Astrocyte (in vitro differentiated cells and primary cell): ENCODE measurements around the gene CDH22. TPM values are rescaled to one million over a fixed set of nuclear protein-coding genes. Genes with fewer than 3 reads are reported as not detected.

Experiments used
- DNase-seq: peaks from one replicate; pipeline ENCODE4 v3.0.0-alpha.2; 2010; ENCODE audit warnings: low read depth
- FAIRE-seq: peaks from 2 replicates; lab custom pipeline; 2011; peaks lifted over from hg19 to GRCh38; lab: Jason Lieb, UNC
- H2AFZ ChIP-seq: 2 replicates; pipeline ENCODE4 v1.6.0; 2012; ENCODE audit warnings: low read depth, low read length, inconsistent platforms
- H3K27ac ChIP-seq: 2 replicates; pipeline ENCODE4 v1.5.1; 2011; ENCODE audit warnings: low read depth, low read length, inconsistent platforms
- H3K27me3 ChIP-seq: 2 replicates; pipeline ENCODE4 v1.6.0; 2011; ENCODE audit warnings: low read length, inconsistent platforms; ENCODE audit not compliant: insufficient read depth
- H3K36me3 ChIP-seq: 2 replicates; pipeline ENCODE4 v1.5.1; 2011; ENCODE audit warnings: low read length, inconsistent platforms; ENCODE audit not compliant: insufficient read depth
- H3K4me1 ChIP-seq: 2 replicates; pipeline ENCODE4 v1.5.1; 2011; ENCODE audit warnings: low read length, inconsistent platforms; ENCODE audit not compliant: insufficient read depth
- H3K4me2 ChIP-seq: 2 replicates; pipeline ENCODE4 v1.6.0; 2012; ENCODE audit warnings: low read length, inconsistent platforms
- H3K4me3 ChIP-seq: 2 replicates; pipeline ENCODE4 v1.5.1; 2011; ENCODE audit warnings: low read depth, mild to moderate bottlenecking, low read length, inconsistent platforms; ENCODE audit not compliant: insufficient read depth
- H3K79me2 ChIP-seq: 2 replicates; pipeline ENCODE4 v1.6.0; 2012; ENCODE audit warnings: mild to moderate bottlenecking, low read length, inconsistent platforms; ENCODE audit not compliant: insufficient read depth
- H3K9ac ChIP-seq: 2 replicates; pipeline ENCODE4 v1.6.0; 2012; ENCODE audit warnings: mild to moderate bottlenecking, low read length, inconsistent platforms
- H3K9me3 ChIP-seq: 2 replicates; pipeline ENCODE4 v1.5.1; 2012; ENCODE audit warnings: low read depth, mild to moderate bottlenecking, low read length, inconsistent platforms; ENCODE audit not compliant: insufficient read depth
- H4K20me1 ChIP-seq: 2 replicates; pipeline ENCODE4 v1.6.0; 2012; ENCODE audit warnings: low read length, inconsistent platforms; ENCODE audit not compliant: insufficient read depth
- H3K27ac Mint-ChIP-seq: one replicate; pipeline ENCODE4 v1.8.0; 2021; ENCODE audit warnings: mild to moderate bottlenecking, mixed read lengths; ENCODE audit not compliant: unreplicated experiment
- H3K27me3 Mint-ChIP-seq: one replicate; pipeline ENCODE4 v1.8.0; 2021; ENCODE audit warnings: low read depth, mixed read lengths; ENCODE audit not compliant: unreplicated experiment
- H3K36me3 Mint-ChIP-seq: one replicate; pipeline ENCODE4 v1.8.0; 2021; ENCODE audit warnings: low read depth, mixed read lengths; ENCODE audit not compliant: unreplicated experiment
- H3K4me1 Mint-ChIP-seq: one replicate; pipeline ENCODE4 v1.8.0; 2021; ENCODE audit warnings: low read depth, mixed read lengths; ENCODE audit not compliant: unreplicated experiment
- H3K4me3 Mint-ChIP-seq: one replicate; pipeline ENCODE4 v1.8.0; 2021; ENCODE audit warnings: mild to moderate bottlenecking, moderate library complexity, mixed read lengths; ENCODE audit not compliant: unreplicated experiment
- H3K9me3 Mint-ChIP-seq: one replicate; pipeline ENCODE4 v1.8.0; 2021; ENCODE audit warnings: mild to moderate bottlenecking, mixed read lengths; ENCODE audit not compliant: unreplicated experiment
- EZH2 ChIP-seq: IDR thresholded peaks from 2 replicates; pipeline ENCODE4 v1.6.1; 2012; ENCODE audit warnings: mild to moderate bottlenecking, low read length, inconsistent platforms; ENCODE audit not compliant: insufficient read depth
- total RNA-seq: library from RNA; stranded (reverse); gene quantifications from 2 replicates; pipeline ENCODE4 v1.2.1, GENCODE V29; 2021
- TF ChIP-seq, protein P1 (sequence below): IDR thresholded peaks from 2 replicates; pipeline ENCODE4 v1.5.1; 2011; ENCODE audit warnings: low read depth, mild to moderate bottlenecking, inconsistent platforms, low read length, moderate library complexity; ENCODE audit not compliant: insufficient read depth

Gene CDH22
- total RNA-seq, 1 donor from 2014 or later: not detected

DNA sequence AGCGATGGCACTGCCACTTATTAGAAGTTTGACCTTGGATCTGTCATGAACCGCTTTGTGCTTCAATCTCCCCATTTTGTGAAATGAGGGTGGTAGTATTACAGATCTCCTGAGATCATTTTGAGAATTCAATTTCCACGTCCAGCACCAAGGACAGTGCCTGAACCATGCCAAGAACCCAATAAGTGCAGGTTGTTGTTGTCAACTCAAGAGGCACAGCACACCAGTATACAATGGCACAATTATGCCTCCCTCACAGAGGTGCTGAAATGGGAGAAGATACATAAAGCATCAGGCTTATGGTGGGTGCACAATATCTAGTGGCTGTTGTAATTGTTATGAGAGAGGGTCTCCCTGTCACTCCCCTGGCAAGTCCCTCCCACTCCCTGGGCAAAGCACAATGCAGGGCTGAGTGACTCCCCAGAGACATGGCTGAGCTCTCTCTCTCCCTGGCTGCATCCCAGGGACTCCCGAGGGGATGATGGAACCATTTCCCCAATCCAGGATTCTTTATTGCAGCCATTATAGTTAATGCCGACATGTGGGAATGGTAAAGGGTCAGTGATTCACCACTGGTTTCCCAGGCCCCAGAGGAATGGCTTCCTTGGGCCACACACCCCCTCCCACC lies 78.7 kb downstream of the CDH22 start:
- DNase-seq: no peak

DNA sequence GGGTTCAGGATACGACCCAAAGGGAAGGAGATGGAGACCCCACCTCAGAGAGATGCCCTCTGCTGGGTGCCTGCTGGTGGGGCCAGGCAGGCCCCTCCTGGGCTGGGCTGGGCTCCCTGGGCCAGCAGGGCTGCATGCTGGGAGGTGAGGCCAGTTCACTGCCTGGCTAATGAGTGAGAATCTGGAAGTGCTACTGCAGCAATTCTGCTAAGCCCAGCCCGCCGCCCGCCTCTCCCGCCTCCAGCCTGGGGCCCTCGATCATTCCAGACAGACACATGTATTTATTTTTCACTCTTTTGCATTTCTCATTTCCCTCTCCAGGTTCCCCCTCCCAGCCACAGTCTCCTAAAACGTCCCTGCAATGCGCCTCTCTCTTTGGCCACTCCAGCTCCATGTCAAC lies 79.6 kb downstream of the CDH22 start:
- no peaks in the 10 kb centered on the region for H3K9me3 Mint-ChIP-seq
- peaks cover 11% of the 10 kb centered on the region for H3K27me3 ChIP-seq
- peaks cover 79% of the 10 kb centered on the region for H3K27me3 Mint-ChIP-seq
- TF ChIP-seq, protein P1, sequence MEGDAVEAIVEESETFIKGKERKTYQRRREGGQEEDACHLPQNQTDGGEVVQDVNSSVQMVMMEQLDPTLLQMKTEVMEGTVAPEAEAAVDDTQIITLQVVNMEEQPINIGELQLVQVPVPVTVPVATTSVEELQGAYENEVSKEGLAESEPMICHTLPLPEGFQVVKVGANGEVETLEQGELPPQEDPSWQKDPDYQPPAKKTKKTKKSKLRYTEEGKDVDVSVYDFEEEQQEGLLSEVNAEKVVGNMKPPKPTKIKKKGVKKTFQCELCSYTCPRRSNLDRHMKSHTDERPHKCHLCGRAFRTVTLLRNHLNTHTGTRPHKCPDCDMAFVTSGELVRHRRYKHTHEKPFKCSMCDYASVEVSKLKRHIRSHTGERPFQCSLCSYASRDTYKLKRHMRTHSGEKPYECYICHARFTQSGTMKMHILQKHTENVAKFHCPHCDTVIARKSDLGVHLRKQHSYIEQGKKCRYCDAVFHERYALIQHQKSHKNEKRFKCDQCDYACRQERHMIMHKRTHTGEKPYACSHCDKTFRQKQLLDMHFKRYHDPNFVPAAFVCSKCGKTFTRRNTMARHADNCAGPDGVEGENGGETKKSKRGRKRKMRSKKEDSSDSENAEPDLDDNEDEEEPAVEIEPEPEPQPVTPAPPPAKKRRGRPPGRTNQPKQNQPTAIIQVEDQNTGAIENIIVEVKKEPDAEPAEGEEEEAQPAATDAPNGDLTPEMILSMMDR: no peak
- TF ChIP-seq EZH2: no peak
- H3K4me3 ChIP-seq: no peak overlapping the region
- H4K20me1 ChIP-seq: no peaks in the 10 kb centered on the region
- no peaks in the 10 kb centered on the region for H3K36me3 ChIP-seq
- no peak for DNase-seq
- H3K4me2 ChIP-seq: no peak overlapping the region
- no peak overlapping the region for H3K27ac ChIP-seq
- no peak overlapping the region for H3K9ac ChIP-seq
- FAIRE-seq: no peak
- H2AFZ ChIP-seq: no peak overlapping the region
- H3K4me3 Mint-ChIP-seq: no peak overlapping the region
- no peaks in the 10 kb centered on the region for H3K79me2 ChIP-seq
- no peak overlapping the region for H3K27ac Mint-ChIP-seq
- no peaks in the 10 kb centered on the region for H3K9me3 ChIP-seq
- peaks cover 7% of the 10 kb centered on the region for H3K4me1 Mint-ChIP-seq
- H3K36me3 Mint-ChIP-seq: no peaks in the 10 kb centered on the region
- peaks cover 4% of the 10 kb centered on the region for H3K4me1 ChIP-seq

More for the DNA sequence above, 78.7 kb downstream of the CDH22 start:
- peaks cover 10% of the 10 kb centered on the region for H3K27me3 ChIP-seq
- H3K79me2 ChIP-seq: no peaks in the 10 kb centered on the region
- H3K36me3 ChIP-seq: no peaks in the 10 kb centered on the region
- no peak overlapping the region for H3K9ac ChIP-seq
- H3K9me3 ChIP-seq: no peaks in the 10 kb centered on the region
- Mint-ChIP-seq H3K4me1 (peaks cover 7% of the 10 kb centered on the region), H3K27ac (no peak overlapping the region), H3K9me3 (no peaks in the 10 kb centered on the region), H3K4me3 (no peak overlapping the region), H3K36me3 (no peaks in the 10 kb centered on the region), H3K27me3 (peaks cover 76% of the 10 kb centered on the region)
- no peak overlapping the region for H3K4me2 ChIP-seq
- no peak for FAIRE-seq
- no peak overlapping the region for H3K4me3 ChIP-seq
- H2AFZ ChIP-seq: no peak overlapping the region
- H3K27ac ChIP-seq: no peak overlapping the region
- peaks cover 4% of the 10 kb centered on the region for H3K4me1 ChIP-seq
- no peaks in the 10 kb centered on the region for H4K20me1 ChIP-seq
- TF ChIP-seq EZH2: no peak
- TF ChIP-seq, protein P1: no peak

GRCh38 chr20:46227272-46227767 lies 81.0 kb downstream of the CDH22 start:
- H3K27ac Mint-ChIP-seq: no peak overlapping the region
- peaks cover 9% of the 10 kb centered on the region for H3K4me1 Mint-ChIP-seq
- H3K79me2 ChIP-seq: no peaks in the 10 kb centered on the region
- H3K9me3 ChIP-seq: no peaks in the 10 kb centered on the region
- H3K4me2 ChIP-seq: no peak overlapping the region
- H3K36me3 ChIP-seq: no peaks in the 10 kb centered on the region
- H3K27ac ChIP-seq: no peak overlapping the region
- DNase-seq (no peak), FAIRE-seq (no peak)
- H3K9me3 Mint-ChIP-seq: peaks cover 4% of the 10 kb centered on the region
- H3K27me3 ChIP-seq: peaks cover 14% of the 10 kb centered on the region
- H3K4me3 ChIP-seq: no peak overlapping the region
- H4K20me1 ChIP-seq: no peaks in the 10 kb centered on the region
- H3K27me3 Mint-ChIP-seq: peaks cover 77% of the 10 kb centered on the region
- H3K4me1 ChIP-seq: peaks cover 4% of the 10 kb centered on the region
- no peaks in the 10 kb centered on the region for H3K36me3 Mint-ChIP-seq
- H2AFZ ChIP-seq: no peak overlapping the region
- TF ChIP-seq EZH2: no peak
- TF ChIP-seq, protein P1: no peak
- no peak overlapping the region for H3K9ac ChIP-seq
- H3K4me3 Mint-ChIP-seq: no peak overlapping the region
